Fibroblast of lung (primary cell): ENCODE measurements around the gene CTDSP2. TPM values are rescaled to one million over a fixed set of nuclear protein-coding genes. Genes with fewer than 3 reads are reported as not detected.

Experiments used
- DNase-seq, 2 donors: peaks; one replicate each; pipeline versions ENCODE4 v3.0.0 to v3.0.0-alpha.2; 2010; ENCODE audit warnings: low read depth in 2 of 2
- H2AFZ ChIP-seq: 2 replicates; pipeline ENCODE4 v1.5.1; 2012; ENCODE audit warnings: low read length, control low read depth, inconsistent platforms
- H3K27ac ChIP-seq: 2 replicates; pipeline ENCODE4 v1.5.1; 2011; ENCODE audit warnings: low read length, control low read depth; ENCODE audit not compliant: insufficient read depth
- H3K27me3 ChIP-seq: 2 replicates; pipeline ENCODE4 v1.5.1; 2011; ENCODE audit warnings: mild to moderate bottlenecking, low read length; ENCODE audit not compliant: control insufficient read depth, insufficient read depth
- H3K36me3 ChIP-seq: 2 replicates; pipeline ENCODE4 v1.5.1; 2011; ENCODE audit warnings: low read length; ENCODE audit not compliant: control insufficient read depth, insufficient read depth
- H3K4me1 ChIP-seq: 2 replicates; pipeline ENCODE4 v1.5.1; 2011; ENCODE audit warnings: low read length; ENCODE audit not compliant: control insufficient read depth, insufficient read depth; ENCODE audit errors: extremely low read depth
- H3K4me2 ChIP-seq: 2 replicates; pipeline ENCODE4 v1.5.1; 2011; ENCODE audit warnings: low read length, control low read depth; ENCODE audit not compliant: insufficient read depth; ENCODE audit errors: extremely low read depth
- H3K4me3 ChIP-seq, 4 experiments: fragments of 200-600 bp in 1 of 4; sonication (generic) in 1 of 4; replicated peaks in 1 of 4; 2 replicates each; pipeline ENCODE4 v1.5.1; 2011 to 2016; ENCODE audit warnings: low read length in 4 of 4, low read depth in 3 of 4, mild to moderate bottlenecking in 3 of 4, control low read depth in 2 of 4, inconsistent platforms in 1 of 4, mixed read lengths in 1 of 4; ENCODE audit not compliant: insufficient read depth in 1 of 4; ENCODE audit errors: control extremely low read depth in 1 of 4
- H3K79me2 ChIP-seq: 2 replicates; pipeline ENCODE4 v1.5.1; 2012; ENCODE audit warnings: mild to moderate bottlenecking, low read length, inconsistent platforms; ENCODE audit not compliant: control insufficient read depth, insufficient read depth
- H3K9ac ChIP-seq: 2 replicates; pipeline ENCODE4 v1.5.1; 2011; ENCODE audit warnings: mild to moderate bottlenecking, low read length, control low read depth; ENCODE audit not compliant: insufficient read depth
- H3K9me3 ChIP-seq: 2 replicates; pipeline ENCODE4 v1.5.1; 2012; ENCODE audit warnings: low read depth, low read length; ENCODE audit not compliant: control insufficient read depth, insufficient read depth
- H4K20me1 ChIP-seq: 2 replicates; pipeline ENCODE4 v1.5.1; 2011; ENCODE audit warnings: low read length; ENCODE audit not compliant: control insufficient read depth, insufficient read depth; ENCODE audit errors: extremely low read depth
- CTCF ChIP-seq, 2 donors: IDR thresholded peaks in 1 of 2; conservative IDR thresholded peaks in 1 of 2; 1 replicate in 1 of 2; 2 replicates in 1 of 2; pipeline ENCODE4 v1.5.1; 2011 to 2012; ENCODE audit warnings: low read length in 2 of 2, control low read depth in 1 of 2, inconsistent platforms in 1 of 2, low read depth in 1 of 2, mild to moderate bottlenecking in 1 of 2
- EZH2 ChIP-seq: IDR thresholded peaks from 2 replicates; pipeline ENCODE4 v1.5.1; 2012; ENCODE audit warnings: low read length, control low read depth, mild to moderate bottlenecking; ENCODE audit errors: missing control alignments
- polyA plus RNA-seq, 2 donors: library from polyadenylated mRNA; depleted of rRNA in 1 of 2; stranded (reverse) in 1 of 2; unstranded in 1 of 2; fragments of >200 nt; gene quantifications; 2 replicates each; pipeline ENCODE4 v1.2.1, GENCODE V29; 2011 to 2012; ENCODE audit warnings: missing spikeins in 1 of 2
- total RNA-seq: library from RNA; depleted of rRNA; stranded (reverse); fragments of >200 nt; gene quantifications from 2 replicates; pipeline ENCODE4 v1.2.1, GENCODE V29; 2014

The CTDSP2 gene
- total and polyA plus RNA-seq, 2 donors (not counting 1 experiment from before 2014, with no cell fraction given): 92.0 to 208 TPM

- DNase-seq: no peak
- Histone ChIP-seq H4K20me1 (peaks cover 3% of the 10 kb centered on the region), H3K9me3 (no peaks in the 10 kb centered on the region), H3K9ac (no peak overlapping the region), H3K79me2 (peaks cover 99% of the 10 kb centered on the region), H3K4me2 (no peak overlapping the region), H3K27ac (peak overlapping the region; percentile 4), H3K4me1 (peaks cover 60% of the 10 kb centered on the region), H2AFZ (no peak overlapping the region), H3K27me3 (no peaks in the 10 kb centered on the region), H3K4me3 (no peak overlapping the region), H3K36me3 (peaks cover 2% of the 10 kb centered on the region)
- TF ChIP-seq CTCF (conservative IDR thresholded peaks at IDR 0.05 in 1 of 2, IDR thresholded peaks at IDR 0.05 in 1 of 2; ENCODE audit: low read depth in 1 of 2, low read length in 2 of 2): no peak
- TF ChIP-seq EZH2: no peak
These were observed 12.2 kb downstream of the CTDSP2 start for GRCh38 chr12:57834086-57834876.

- Histone ChIP-seq H3K79me2 (peaks cover 99% of the 10 kb centered on the region), H3K36me3 (peaks cover 4% of the 10 kb centered on the region), H2AFZ (no peak overlapping the region), H3K9ac (no peak overlapping the region), H4K20me1 (peaks cover 3% of the 10 kb centered on the region), H3K4me2 (peak overlapping the region; percentile 52), H3K9me3 (no peaks in the 10 kb centered on the region), H3K4me3 (no peak overlapping the region), H3K27me3 (no peaks in the 10 kb centered on the region), H3K4me1 (peaks cover 55% of the 10 kb centered on the region), H3K27ac (no peak overlapping the region)
- DNase-seq: no peak
- TF ChIP-seq CTCF (conservative IDR thresholded peaks at IDR 0.05 in 1 of 2, IDR thresholded peaks at IDR 0.05 in 1 of 2; ENCODE audit: low read depth in 1 of 2, low read length in 2 of 2) (no peak), EZH2 (no peak)
These were observed 12.9 kb downstream of the CTDSP2 start for GRCh38 chr12:57833672-57834071.

- Histone ChIP-seq H3K4me1 (peaks cover 49% of the 10 kb centered on the region), H2AFZ (no peak overlapping the region), H3K79me2 (peaks cover 95% of the 10 kb centered on the region), H3K9me3 (no peaks in the 10 kb centered on the region), H3K9ac (no peak overlapping the region), H3K27ac (peak overlapping the region; percentile 5), H3K4me3 (peak overlapping the region in 2 of 4 experiments; percentile 12 to 14), H4K20me1 (peaks cover 3% of the 10 kb centered on the region), H3K36me3 (peaks cover 6% of the 10 kb centered on the region), H3K27me3 (no peaks in the 10 kb centered on the region), H3K4me2 (peak overlapping the region; percentile 52)
- DNase-seq: peak in 1 of 2 donors; percentile 34
- no peak for TF ChIP-seq EZH2
- TF ChIP-seq CTCF (conservative IDR thresholded peaks at IDR 0.05 in 1 of 2, IDR thresholded peaks at IDR 0.05 in 1 of 2; ENCODE audit: low read depth in 1 of 2, low read length in 2 of 2): no peak
These were observed 13.6 kb downstream of the CTDSP2 start for GRCh38 chr12:57832966-57833365.
